Muscle layer of colon (tissue), 2 donors: ENCODE measurements around the gene MAP6.

Experiments used
- H3K27ac ChIP-seq: one replicate; pipeline ENCODE4 v1.7.0; 2013; ENCODE audit warnings: low read depth, mild to moderate bottlenecking, low read length, moderate library complexity
- H3K27me3 ChIP-seq, 2 donors: one replicate each; pipeline ENCODE4 v1.7.0; 2013; ENCODE audit warnings: low read length in 2 of 2, mild to moderate bottlenecking in 2 of 2; ENCODE audit not compliant: insufficient read depth in 2 of 2, control insufficient read depth in 1 of 2
- H3K36me3 ChIP-seq: one replicate; pipeline ENCODE4 v1.7.0; 2013; ENCODE audit warnings: mild to moderate bottlenecking, low read length; ENCODE audit not compliant: insufficient read depth
- H3K4me1 ChIP-seq: one replicate; pipeline ENCODE4 v1.7.0; 2013; ENCODE audit warnings: mild to moderate bottlenecking, low read length; ENCODE audit not compliant: insufficient read depth
- H3K4me3 ChIP-seq, 2 donors: one replicate each; pipeline ENCODE4 v1.7.0; 2013; ENCODE audit warnings: low read length in 2 of 2, low read depth in 1 of 2, mild to moderate bottlenecking in 1 of 2, moderate library complexity in 1 of 2
- H3K9ac ChIP-seq: one replicate; pipeline ENCODE4 v1.7.0; 2013; ENCODE audit warnings: low read length
- H3K9me3 ChIP-seq: one replicate; pipeline ENCODE4 v1.7.0; 2013; ENCODE audit warnings: mild to moderate bottlenecking, low read length
- donor health status: abdominal sarcoma.
- donor health status: Adenocarcinoma of cecum.

The MAP6 gene

DNA sequence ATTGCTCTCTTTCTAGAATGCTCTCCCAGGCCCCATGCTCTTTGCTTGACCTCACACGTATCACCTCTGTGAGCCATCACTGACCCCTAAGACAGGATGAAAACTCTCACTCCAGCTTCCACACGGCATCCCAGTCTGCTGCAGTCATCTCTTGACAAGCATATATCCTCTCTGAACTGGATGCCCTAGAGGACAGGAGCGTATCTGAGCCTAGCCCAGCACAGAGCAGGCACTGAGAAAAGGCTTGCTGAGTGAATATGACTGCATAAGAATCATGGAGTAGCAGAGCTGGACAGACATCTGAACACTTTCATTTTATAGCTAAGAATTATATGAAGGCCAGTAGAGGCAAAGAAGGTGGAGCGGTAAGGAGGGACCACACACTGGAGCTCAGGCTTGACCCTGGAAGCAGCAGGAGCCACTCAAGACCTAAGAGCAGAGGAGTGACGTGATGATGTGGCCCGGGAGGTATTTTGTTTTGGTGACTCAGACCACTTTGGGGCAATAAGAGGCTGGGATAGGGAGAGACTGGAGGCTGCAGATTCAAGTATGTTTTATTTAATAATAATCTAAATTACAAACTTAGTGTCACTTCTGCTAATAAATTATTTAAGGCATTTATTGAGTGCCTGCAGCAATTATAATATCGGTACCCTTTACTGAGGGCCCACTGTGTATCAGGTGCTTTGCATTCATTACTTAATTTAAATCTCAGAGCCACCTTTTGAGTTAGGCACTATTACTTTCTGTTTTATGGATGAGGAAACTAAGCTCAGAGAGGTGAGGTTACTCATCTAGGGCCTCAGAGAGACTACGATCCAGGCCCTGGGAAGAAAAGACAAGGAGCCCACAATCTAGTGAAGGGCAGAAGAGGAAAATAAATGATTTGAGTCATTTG is 42.6 kb downstream of the MAP6 start:
- Histone ChIP-seq H3K27me3 (no peaks in the 10 kb centered on the region), H3K9ac (no peak overlapping the region), H3K4me1 (no peaks in the 10 kb centered on the region), H3K9me3 (no peaks in the 10 kb centered on the region), H3K27ac (no peak overlapping the region), H3K36me3 (no peaks in the 10 kb centered on the region), H3K4me3 (no peak overlapping the region)

GRCh38 chr11:75625021-75625420 is 43.8 kb downstream of the MAP6 start:
- Histone ChIP-seq H3K36me3 (no peaks in the 10 kb centered on the region), H3K4me3 (no peak overlapping the region), H3K9me3 (no peaks in the 10 kb centered on the region), H3K9ac (no peak overlapping the region), H3K4me1 (no peaks in the 10 kb centered on the region), H3K27ac (no peak overlapping the region), H3K27me3 (no peaks in the 10 kb centered on the region)

- Histone ChIP-seq H3K27me3 (no peaks in the 10 kb centered on the region), H3K4me3 (no peak overlapping the region), H3K9ac (no peak overlapping the region), H3K9me3 (no peaks in the 10 kb centered on the region), H3K4me1 (no peaks in the 10 kb centered on the region), H3K27ac (no peak overlapping the region), H3K36me3 (no peaks in the 10 kb centered on the region)
Observed at GRCh38 chr11:75616281-75616680, 52.6 kb downstream of the MAP6 start.

DNA sequence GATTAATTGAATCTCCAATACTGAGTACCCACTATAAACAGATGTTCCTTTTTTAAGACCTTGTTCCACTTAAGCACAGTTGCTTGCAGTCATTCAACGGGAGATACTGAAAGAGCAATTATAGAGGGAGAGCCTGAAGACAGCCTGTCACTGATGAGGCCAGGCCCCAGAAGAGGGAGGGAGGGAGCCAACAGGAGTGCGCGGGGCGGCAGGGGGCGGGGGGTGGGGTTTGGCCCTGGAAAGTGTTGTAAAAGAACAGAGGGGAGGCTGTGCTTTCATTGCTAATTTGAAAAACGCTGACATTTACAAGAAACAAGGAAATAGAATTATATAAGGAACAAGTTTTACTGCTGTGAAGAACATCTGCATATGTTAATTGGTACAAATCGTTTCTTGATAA is 53.1 kb downstream of the MAP6 start:
- no peaks in the 10 kb centered on the region for H3K4me1 ChIP-seq
- no peaks in the 10 kb centered on the region for H3K9me3 ChIP-seq
- no peaks in the 10 kb centered on the region for H3K36me3 ChIP-seq
- no peak overlapping the region for H3K4me3 ChIP-seq
- H3K9ac ChIP-seq = no peak overlapping the region
- no peak overlapping the region for H3K27ac ChIP-seq
- H3K27me3 ChIP-seq = no peaks in the 10 kb centered on the region

DNA sequence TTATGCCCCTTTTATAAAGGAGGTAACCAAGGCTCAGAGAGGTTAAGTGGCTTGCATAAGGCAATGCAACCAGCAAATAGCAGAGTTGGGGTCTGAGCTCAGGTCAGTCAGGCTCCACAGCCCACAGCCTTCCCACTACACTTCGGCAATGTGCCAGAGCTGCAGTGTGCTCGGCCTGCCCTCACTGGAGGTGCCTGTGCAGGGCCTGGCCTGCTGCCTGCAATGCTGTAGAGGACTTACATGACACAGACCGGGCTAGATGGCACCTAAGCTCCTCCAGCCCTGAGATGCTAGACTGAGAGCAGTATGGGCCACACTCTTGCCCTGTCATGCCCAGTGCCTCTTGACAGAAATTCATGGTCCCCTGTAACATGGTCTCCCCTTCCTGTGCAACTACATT is 57.0 kb downstream of the MAP6 start:
- H3K27ac ChIP-seq = no peak overlapping the region
- H3K4me3 ChIP-seq = no peak overlapping the region
- H3K9ac ChIP-seq = no peak overlapping the region
- H3K9me3 ChIP-seq = no peaks in the 10 kb centered on the region
- no peaks in the 10 kb centered on the region for H3K36me3 ChIP-seq
- H3K27me3 ChIP-seq = no peaks in the 10 kb centered on the region
- no peaks in the 10 kb centered on the region for H3K4me1 ChIP-seq

DNA sequence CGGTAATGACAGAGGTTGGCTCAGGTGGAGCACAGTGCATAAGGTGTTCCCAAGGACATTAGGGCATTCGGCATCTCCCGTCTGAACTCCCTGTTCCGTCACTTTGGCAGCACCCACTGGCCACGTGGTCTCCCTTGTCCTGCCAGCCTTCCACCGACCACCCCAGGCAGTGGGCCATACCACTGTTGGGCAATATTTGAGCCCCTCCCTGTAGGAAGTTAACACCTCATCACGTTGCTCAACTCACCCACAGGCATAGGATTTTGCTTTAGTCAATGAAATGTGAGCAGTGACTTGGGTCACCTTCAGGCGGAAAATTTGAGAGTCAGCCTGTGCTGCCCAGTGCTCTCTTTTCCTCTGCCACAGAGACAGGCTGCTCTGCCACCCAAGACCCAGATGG is 62.7 kb downstream of the MAP6 start:
- H3K36me3 ChIP-seq = peaks cover 9% of the 10 kb centered on the region
- H3K9me3 ChIP-seq = no peaks in the 10 kb centered on the region
- no peak overlapping the region for H3K27ac ChIP-seq
- H3K4me3 ChIP-seq = no peak overlapping the region
- H3K27me3 ChIP-seq = no peaks in the 10 kb centered on the region
- H3K9ac ChIP-seq = no peak overlapping the region
- H3K4me1 ChIP-seq = no peaks in the 10 kb centered on the region

- H3K4me3 ChIP-seq = no peak overlapping the region
- no peaks in the 10 kb centered on the region for H3K4me1 ChIP-seq
- H3K9me3 ChIP-seq = no peaks in the 10 kb centered on the region
- no peaks in the 10 kb centered on the region for H3K27me3 ChIP-seq
- peaks cover 9% of the 10 kb centered on the region for H3K36me3 ChIP-seq
- no peak overlapping the region for H3K27ac ChIP-seq
- no peak overlapping the region for H3K9ac ChIP-seq
Observed at GRCh38 chr11:75603791-75604736, 64.8 kb downstream of the MAP6 start.

GRCh38 chr11:75602951-75603350 is 65.9 kb downstream of the MAP6 start:
- Histone ChIP-seq H3K9ac (no peak overlapping the region), H3K27me3 (no peaks in the 10 kb centered on the region), H3K27ac (no peak overlapping the region), H3K4me1 (no peaks in the 10 kb centered on the region), H3K36me3 (peaks cover 9% of the 10 kb centered on the region), H3K4me3 (no peak overlapping the region), H3K9me3 (no peaks in the 10 kb centered on the region)

GRCh38 chr11:75601494-75601893 is 67.3 kb downstream of the MAP6 start:
- H3K27ac ChIP-seq = no peak overlapping the region
- no peak overlapping the region for H3K9ac ChIP-seq
- H3K9me3 ChIP-seq = no peaks in the 10 kb centered on the region
- no peaks in the 10 kb centered on the region for H3K27me3 ChIP-seq
- H3K4me3 ChIP-seq = no peak overlapping the region
- H3K36me3 ChIP-seq = peaks cover 9% of the 10 kb centered on the region
- H3K4me1 ChIP-seq = no peaks in the 10 kb centered on the region

- H3K27me3 ChIP-seq = no peaks in the 10 kb centered on the region
- H3K27ac ChIP-seq = no peak overlapping the region
- no peaks in the 10 kb centered on the region for H3K4me1 ChIP-seq
- no peaks in the 10 kb centered on the region for H3K36me3 ChIP-seq
- H3K9me3 ChIP-seq = no peaks in the 10 kb centered on the region
- H3K9ac ChIP-seq = no peak overlapping the region
- H3K4me3 ChIP-seq = no peak overlapping the region
Observed at GRCh38 chr11:75600356-75600755, 68.5 kb downstream of the MAP6 start.

- no peak overlapping the region for H3K4me3 ChIP-seq
- H3K27me3 ChIP-seq = no peaks in the 10 kb centered on the region
- no peak overlapping the region for H3K9ac ChIP-seq
- H3K9me3 ChIP-seq = no peaks in the 10 kb centered on the region
- H3K27ac ChIP-seq = no peak overlapping the region
- peaks cover 2% of the 10 kb centered on the region for H3K4me1 ChIP-seq
- H3K36me3 ChIP-seq = no peaks in the 10 kb centered on the region
Observed at GRCh38 chr11:75598900-75599299, 69.9 kb downstream of the MAP6 start.
